SK-N-SH treated with all-trans-retinoic acid at 6 μM for 48 hours (cell line): ENCODE results near the gene S100B.

ENCODE experiments used
- ATAC-seq: fragments of 200-7000 bp; cut with Tn5 transposase; 3 replicates; pipeline ENCODE4 v1.9.1; 2020; ENCODE audit warnings: mild to moderate bottlenecking, moderate library complexity
- ARNTL ChIP-seq: fragments of 450-650 bp; formaldehyde crosslinking; IDR thresholded peaks from 2 replicates; pipeline ENCODE4 v1.5.0; 2020; ENCODE audit warnings: low read depth, mild to moderate bottlenecking, moderate library complexity, borderline replicate concordance
- BACH2 ChIP-seq: fragments of 250-450 bp; sonication (Bioruptor Pico); IDR thresholded peaks from 2 replicates; pipeline ENCODE4 v1.9.0; 2021; ENCODE audit warnings: mild to moderate bottlenecking, borderline replicate concordance
- CSDC2 ChIP-seq: fragments of 250-450 bp; sonication (Bioruptor Pico); IDR thresholded peaks from 2 replicates; pipeline ENCODE4 v1.5.0; 2020; ENCODE audit warnings: mild to moderate bottlenecking, moderate library complexity
- CSRNP3 ChIP-seq: fragments of 250-450 bp; sonication (Bioruptor Pico); IDR thresholded peaks from 2 replicates; pipeline ENCODE4 v1.5.1; 2021; ENCODE audit warnings: mild to moderate bottlenecking, moderate library complexity
- ESRRG ChIP-seq: fragments of 250-450 bp; sonication (Bioruptor Pico); IDR thresholded peaks from 2 replicates; pipeline ENCODE4 v1.6.1; 2021; ENCODE audit warnings: mild to moderate bottlenecking
- OSR1 ChIP-seq: fragments of 250-450 bp; sonication (Bioruptor Pico); IDR thresholded peaks from 2 replicates; pipeline ENCODE4 v1.8.0; 2022; ENCODE audit warnings: moderate library complexity, mild to moderate bottlenecking, inconsistent platforms
- PATZ1 ChIP-seq: fragments of 250-450 bp; sonication (Bioruptor Pico); IDR thresholded peaks from 2 replicates; pipeline ENCODE4 v1.8.0; 2020; ENCODE audit warnings: mild to moderate bottlenecking, moderate library complexity, borderline replicate concordance
- POU6F1 ChIP-seq: fragments of 250-450 bp; sonication (Bioruptor Pico); IDR thresholded peaks from 2 replicates; pipeline ENCODE4 v1.8.0; 2021; ENCODE audit warnings: low read depth, mild to moderate bottlenecking, moderate library complexity, borderline replicate concordance
- PPARA ChIP-seq: fragments of 250-450 bp; sonication (Bioruptor Pico); IDR thresholded peaks from 2 replicates; pipeline ENCODE4 v1.5.0; 2020; ENCODE audit warnings: mild to moderate bottlenecking, borderline replicate concordance
- SNAI2 ChIP-seq: fragments of 250-450 bp; sonication (Bioruptor Pico); IDR thresholded peaks from 2 replicates; pipeline ENCODE4 v1.5.0; 2020; ENCODE audit warnings: mild to moderate bottlenecking, moderate library complexity
- TCF4 ChIP-seq: fragments of 250-450 bp; sonication (Bioruptor Pico); IDR thresholded peaks from 2 replicates; pipeline ENCODE4 v1.8.0; 2021; ENCODE audit warnings: mild to moderate bottlenecking, moderate library complexity, borderline replicate concordance
- TOX ChIP-seq: fragments of 250-450 bp; sonication (Bioruptor Pico); IDR thresholded peaks from 2 replicates; pipeline ENCODE4 v1.8.0; 2021; ENCODE audit warnings: mild to moderate bottlenecking, moderate library complexity, borderline replicate concordance
- ZC3H10 ChIP-seq: fragments of 250-450 bp; sonication (Bioruptor Pico); IDR thresholded peaks from 2 replicates; pipeline ENCODE4 v1.5.1; 2021; ENCODE audit warnings: mild to moderate bottlenecking, moderate library complexity
- ZFP3 ChIP-seq: fragments of 250-450 bp; sonication (Bioruptor Pico); IDR thresholded peaks from 2 replicates; pipeline ENCODE4 v1.5.0; 2020; ENCODE audit warnings: mild to moderate bottlenecking, moderate library complexity
- ZFP30 ChIP-seq: fragments of 450-650 bp; formaldehyde crosslinking; IDR thresholded peaks from 2 replicates; pipeline ENCODE4 v1.5.0; 2022; ENCODE audit warnings: mild to moderate bottlenecking, moderate library complexity
- ZNF565 ChIP-seq: fragments of 450-650 bp; formaldehyde crosslinking; conservative IDR thresholded peaks from 2 replicates; pipeline ENCODE4 v1.5.0; 2020; ENCODE audit warnings: low read depth, mild to moderate bottlenecking, moderate library complexity
- ZNF70 ChIP-seq: fragments of 450-650 bp; formaldehyde crosslinking; IDR thresholded peaks from 2 replicates; pipeline ENCODE4 v1.5.0; 2020; ENCODE audit warnings: mild to moderate bottlenecking, moderate library complexity
- ZNF8 ChIP-seq: fragments of 450-650 bp; formaldehyde crosslinking; IDR thresholded peaks from 2 replicates; pipeline ENCODE4 v1.5.0; 2020; ENCODE audit warnings: mild to moderate bottlenecking, moderate library complexity
- TF ChIP-seq, protein P1 (sequence below): fragments of 250-450 bp; sonication (Bioruptor Pico); IDR thresholded peaks from 2 replicates; pipeline ENCODE4 v1.5.0; 2020; ENCODE audit warnings: mild to moderate bottlenecking, moderate library complexity

The S100B gene

GRCh38 chr21:46636550-46637285 is 31.8 kb upstream of the S100B start:
- no peak for TF ChIP-seq ZNF8 (CRISPR knock-in tag)
- no peak for TF ChIP-seq ZC3H10 (CRISPR knock-in tag)
- TF ChIP-seq CSRNP3 (CRISPR knock-in tag): no peak
- TF ChIP-seq ESRRG (CRISPR knock-in tag): no peak
- TF ChIP-seq TCF4 (CRISPR knock-in tag): no peak
- no peak for ATAC-seq

DNA sequence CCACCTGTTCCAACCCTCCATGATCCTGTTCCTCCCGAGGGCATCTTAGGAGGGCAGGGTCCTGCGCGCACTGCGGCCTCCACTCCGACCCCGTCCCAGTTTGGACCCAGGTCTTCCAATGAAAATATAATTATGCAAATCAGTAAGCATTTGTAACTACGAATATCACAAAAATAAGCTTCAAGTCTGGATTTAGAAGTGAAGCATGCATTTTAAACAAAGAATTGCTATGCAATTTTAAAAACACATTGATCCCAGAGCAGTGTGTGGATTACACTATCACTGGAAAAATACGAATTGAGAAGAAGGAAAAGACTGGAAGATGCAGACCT is 31.3 kb upstream of the S100B start:
- no peak for ATAC-seq
- TF ChIP-seq ZNF70 (no peak), SNAI2 (no peak), ESRRG (CRISPR knock-in tag) (no peak), ZC3H10 (CRISPR knock-in tag) (no peak), PPARA (CRISPR knock-in tag) (no peak), POU6F1 (CRISPR knock-in tag) (no peak), BACH2 (CRISPR knock-in tag) (no peak)
- TF ChIP-seq, protein P1, sequence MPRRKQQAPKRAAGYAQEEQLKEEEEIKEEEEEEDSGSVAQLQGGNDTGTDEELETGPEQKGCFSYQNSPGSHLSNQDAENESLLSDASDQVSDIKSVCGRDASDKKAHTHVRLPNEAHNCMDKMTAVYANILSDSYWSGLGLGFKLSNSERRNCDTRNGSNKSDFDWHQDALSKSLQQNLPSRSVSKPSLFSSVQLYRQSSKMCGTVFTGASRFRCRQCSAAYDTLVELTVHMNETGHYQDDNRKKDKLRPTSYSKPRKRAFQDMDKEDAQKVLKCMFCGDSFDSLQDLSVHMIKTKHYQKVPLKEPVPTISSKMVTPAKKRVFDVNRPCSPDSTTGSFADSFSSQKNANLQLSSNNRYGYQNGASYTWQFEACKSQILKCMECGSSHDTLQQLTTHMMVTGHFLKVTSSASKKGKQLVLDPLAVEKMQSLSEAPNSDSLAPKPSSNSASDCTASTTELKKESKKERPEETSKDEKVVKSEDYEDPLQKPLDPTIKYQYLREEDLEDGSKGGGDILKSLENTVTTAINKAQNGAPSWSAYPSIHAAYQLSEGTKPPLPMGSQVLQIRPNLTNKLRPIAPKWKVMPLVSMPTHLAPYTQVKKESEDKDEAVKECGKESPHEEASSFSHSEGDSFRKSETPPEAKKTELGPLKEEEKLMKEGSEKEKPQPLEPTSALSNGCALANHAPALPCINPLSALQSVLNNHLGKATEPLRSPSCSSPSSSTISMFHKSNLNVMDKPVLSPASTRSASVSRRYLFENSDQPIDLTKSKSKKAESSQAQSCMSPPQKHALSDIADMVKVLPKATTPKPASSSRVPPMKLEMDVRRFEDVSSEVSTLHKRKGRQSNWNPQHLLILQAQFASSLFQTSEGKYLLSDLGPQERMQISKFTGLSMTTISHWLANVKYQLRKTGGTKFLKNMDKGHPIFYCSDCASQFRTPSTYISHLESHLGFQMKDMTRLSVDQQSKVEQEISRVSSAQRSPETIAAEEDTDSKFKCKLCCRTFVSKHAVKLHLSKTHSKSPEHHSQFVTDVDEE (CRISPR knock-in tag): no peak

DNA sequence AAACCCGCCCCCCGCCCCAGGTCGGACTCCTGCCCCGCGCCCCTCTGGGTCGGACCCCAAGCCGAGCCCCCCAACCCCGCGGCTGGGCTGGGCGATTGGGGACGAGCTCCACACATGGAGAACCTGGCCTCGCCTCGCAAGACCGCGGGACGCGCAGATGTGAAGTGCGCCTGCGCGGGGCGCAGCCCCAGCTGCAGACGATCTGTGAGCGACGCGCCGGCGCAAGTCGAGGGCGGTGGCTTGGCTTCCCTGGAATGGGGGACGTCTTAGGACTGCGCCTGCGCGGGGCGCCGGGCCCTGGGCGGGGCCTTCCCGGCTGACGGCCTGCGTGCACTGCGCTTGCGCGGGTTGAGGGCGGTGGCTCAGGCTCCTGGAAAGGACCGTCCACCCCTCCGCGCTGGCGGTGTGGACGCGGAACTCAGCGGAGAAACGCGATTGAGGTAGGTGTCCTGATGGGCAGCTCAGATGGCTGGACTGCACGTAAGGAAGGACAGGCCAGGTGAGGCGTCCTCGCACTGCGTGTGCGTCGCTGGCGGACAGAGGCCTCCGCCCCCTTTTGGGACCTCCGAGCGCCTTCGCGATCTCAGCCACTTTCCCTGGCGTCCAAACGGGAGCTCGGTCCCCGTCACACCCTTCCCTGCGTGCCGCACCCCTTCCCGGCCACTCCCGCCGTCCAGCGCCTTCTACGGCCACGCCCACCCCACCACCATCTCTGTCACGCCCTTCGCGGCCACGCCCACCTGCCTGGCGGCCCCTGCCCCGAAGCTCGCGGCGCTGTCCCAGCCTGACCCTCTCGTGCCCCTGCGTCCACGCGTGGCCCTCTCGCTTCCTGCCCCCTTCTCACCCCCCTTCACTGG is 30.7 kb upstream of the S100B start, which contains the start of gene PRMT2:
PRMT2 (plus strand) TSS at position 351 of the 857 bp plus-strand sequence. CDS start 1,278 bp downstream, outside the sequence.
- peak; percentile 93 for ATAC-seq
- no peak for TF ChIP-seq ESRRG (CRISPR knock-in tag)
- no peak for TF ChIP-seq OSR1 (CRISPR knock-in tag)
- no peak for TF ChIP-seq ZNF8 (CRISPR knock-in tag)
- TF ChIP-seq SNAI2: no peak
- TF ChIP-seq TOX (CRISPR knock-in tag): no peak
- no peak for TF ChIP-seq ARNTL
- TF ChIP-seq BACH2 (CRISPR knock-in tag): no peak
- no peak for TF ChIP-seq ZFP30 (CRISPR knock-in tag)
- TF ChIP-seq ZC3H10 (CRISPR knock-in tag): no peak
- TF ChIP-seq ZFP3 (CRISPR knock-in tag): no peak
- TF ChIP-seq CSRNP3 (CRISPR knock-in tag): no peak
- TF ChIP-seq TCF4 (CRISPR knock-in tag): no peak
- no peak for TF ChIP-seq CSDC2 (CRISPR knock-in tag)
- TF ChIP-seq, protein P1 (CRISPR knock-in tag): no peak
- TF ChIP-seq PATZ1: no peak
- no peak for TF ChIP-seq ZNF565
- no peak for TF ChIP-seq ZNF70
- TF ChIP-seq PPARA (CRISPR knock-in tag): no peak
